ENCODE data around the gene BTBD2. TPM values are rescaled to one million over a fixed set of nuclear protein-coding genes. Genes with fewer than 3 reads are reported as not detected.
A peak's percentile ranks its signal among the peaks of the same experiment; 100 is the strongest.

BTBD2 gene
- total and polyA plus RNA-seq, 12 donors = 11.8 to 122 (median 78.1) TPM

GRCh38 chr19:2060884-2061494 lies 45.5 kb upstream of the BTBD2 start:
- peaks cover 49 to 60% of the 10 kb centered on the region in 2 donors for H3K4me1 ChIP-seq (replicated peaks in 1 of 2)
- H3K9me3 ChIP-seq (replicated peaks in 1 of 3) = no peaks in the 10 kb centered on the region
- intact Hi-C loops (cut with DNase I) = no loop called here
- peak overlapping the region; percentile 86 to 100 (median 98) for H3K27ac ChIP-seq
- TF ChIP-seq CTCF (IDR thresholded peaks at IDR 0.05) = no peak
- peak; percentile 62 to 80 for TF ChIP-seq POLR2A (IDR thresholded peaks at IDR 0.05)
- peak; percentile 75 to 85 (median 76) for DNase-seq
- 0 to 3% (median 1%) methylated on average over 1 to 55 of the region's 55 CpGs for WGBS, 4 donors
- no peaks in the 10 kb centered on the region for H3K36me3 ChIP-seq (replicated peaks in 1 of 2)
- H3K4me3 ChIP-seq = peak overlapping the region in 2 of 4 donors; percentile 33 to 67
- no peaks in the 10 kb centered on the region for H3K27me3 ChIP-seq

DNA sequence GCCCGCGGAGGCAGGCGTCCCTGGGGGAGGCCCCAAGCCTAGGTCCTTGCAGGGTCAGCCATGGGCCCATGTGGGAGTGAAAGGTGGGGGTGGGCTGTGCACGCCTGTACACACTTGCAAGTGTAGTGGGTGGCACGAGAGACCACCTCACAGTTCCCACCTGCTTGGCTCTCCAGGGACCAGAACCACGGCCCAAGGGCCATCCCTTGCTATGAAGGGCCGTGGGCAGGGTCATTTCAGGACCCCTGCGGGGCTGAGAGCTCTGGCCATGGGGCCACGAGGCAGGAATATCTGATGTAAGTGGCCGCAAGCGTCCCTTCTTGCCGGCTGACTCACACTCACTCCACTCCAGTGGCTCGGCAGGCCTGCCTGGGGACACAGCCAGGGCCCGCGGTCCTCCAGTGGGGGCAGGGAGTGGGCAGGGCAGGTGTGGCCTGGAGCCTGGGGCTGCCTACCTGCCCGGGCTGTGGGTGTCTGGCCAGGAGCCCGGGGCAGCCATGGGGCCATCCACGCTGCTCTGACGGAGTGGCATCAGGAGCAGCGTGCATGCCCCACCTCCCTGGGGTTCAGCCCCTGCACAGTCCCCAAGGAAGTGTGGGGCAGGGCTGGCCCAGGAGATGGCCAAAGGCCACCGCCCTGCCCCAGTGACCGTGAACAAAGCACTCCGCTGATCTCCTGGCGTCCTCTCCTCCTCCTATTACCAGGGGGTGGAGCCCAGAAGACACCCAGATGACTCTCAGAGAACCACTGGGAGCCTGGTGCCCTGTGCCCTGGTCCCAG lies 44.1 kb upstream of the BTBD2 start:
- Histone ChIP-seq H3K27me3 (no peaks in the 10 kb centered on the region), H3K27ac (peak overlapping the region; percentile 86 to 100 (median 98)), H3K4me1 (replicated peaks in 1 of 2) (peaks cover 45 to 56% of the 10 kb centered on the region in 2 donors), H3K4me3 (peak overlapping the region in 1 of 4 donors; percentile 67), H3K36me3 (replicated peaks in 1 of 2) (no peaks in the 10 kb centered on the region), H3K9me3 (replicated peaks in 1 of 3) (no peaks in the 10 kb centered on the region)
- TF ChIP-seq CTCF (IDR thresholded peaks at IDR 0.05) = no peak
- TF ChIP-seq POLR2A (IDR thresholded peaks at IDR 0.05) = peak; percentile 53 to 89
- WGBS, 4 donors = 23 to 37% (median 30%) methylated on average over 9 to 24 of the region's 24 CpGs
- intact Hi-C loops (cut with DNase I) = no loop called here
- DNase-seq = peak; percentile 88 to 96 (median 95)

GRCh38 chr19:2058570-2059421 lies 43.3 kb upstream of the BTBD2 start:
- Histone ChIP-seq H3K4me3 (no peak overlapping the region), H3K9me3 (replicated peaks in 1 of 3) (no peaks in the 10 kb centered on the region), H3K27me3 (no peaks in the 10 kb centered on the region), H3K36me3 (replicated peaks in 1 of 2) (no peaks in the 10 kb centered on the region), H3K27ac (peak overlapping the region; percentile 86 to 100 (median 98)), H3K4me1 (replicated peaks in 1 of 2) (peaks cover 37 to 48% of the 10 kb centered on the region in 2 donors)
- intact Hi-C loops (cut with DNase I) = no loop called here
- TF ChIP-seq CTCF (IDR thresholded peaks at IDR 0.05) = no peak
- no peak for TF ChIP-seq POLR2A (IDR thresholded peaks at IDR 0.05)
- 81 to 84% (median 84%) methylated on average over 23 to 27 of the region's 27 CpGs for WGBS, 4 donors
- no peak for DNase-seq

Measured in adrenal gland (tissue), 12 donors.